ENCODE measurements around the gene EN2.

GRCh38 chr7:155483245-155483644 lies 25.3 kb downstream of the EN2 start:
- TF ChIP-seq POLR2AphosphoS5 (IDR thresholded peaks at IDR 0.05; ENCODE audit: low read depth, low read length) (no peak), POLR2A (IDR thresholded peaks at IDR 0.05; ENCODE audit: low read depth, low read length) (no peak)
